GM23338 (cell line): ENCODE data around the gene MYO18B. TPM values are rescaled to one million over a fixed set of nuclear protein-coding genes. Genes with fewer than 3 reads are reported as not detected.

Source experiments
- ATAC-seq: fragments of 200-7000 bp; cut with Tn5 transposase; 3 replicates; pipeline ENCODE4 v1.9.1; 2020
- DNase-seq: peaks from one replicate; pipeline ENCODE4 v3.0.0-alpha.2; 2015; ENCODE audit warnings: low spot score
- H2AFZ ChIP-seq: fragments of 200-600 bp; sonication (generic); 2 replicates; pipeline ENCODE4 v1.8.0; 2016; ENCODE audit warnings: antibody characterized with exemption, mild to moderate bottlenecking, moderate library complexity
- H3F3A ChIP-seq: fragments of 200-600 bp; sonication (generic); replicated peaks from 2 replicates; pipeline ENCODE4 v1.8.0; 2017; ENCODE audit warnings: antibody characterized with exemption, mixed run types, low read depth
- H3K27ac ChIP-seq: fragments of 200-600 bp; sonication (generic); 2 replicates; pipeline ENCODE4 v1.6.1; 2016; ENCODE audit warnings: low read depth
- H3K27me3 ChIP-seq: fragments of 200-600 bp; sonication (generic); 2 replicates; pipeline ENCODE4 v1.8.0; 2016; ENCODE audit warnings: mild to moderate bottlenecking, mixed run types, moderate library complexity; ENCODE audit not compliant: insufficient read depth
- H3K36me3 ChIP-seq: fragments of 200-600 bp; sonication (generic); 2 replicates; pipeline ENCODE4 v1.8.0; 2016; ENCODE audit warnings: mild to moderate bottlenecking; ENCODE audit not compliant: insufficient read depth
- H3K4me1 ChIP-seq: fragments of 200-600 bp; sonication (generic); 2 replicates; pipeline ENCODE4 v1.8.0; 2016; ENCODE audit warnings: mild to moderate bottlenecking, moderate library complexity; ENCODE audit not compliant: insufficient read depth
- H3K4me2 ChIP-seq: fragments of 200-600 bp; sonication (generic); 2 replicates; pipeline ENCODE4 v1.7.1; 2017; ENCODE audit warnings: mixed run types
- H3K4me3 ChIP-seq: fragments of 200-600 bp; sonication (generic); 2 replicates; pipeline ENCODE4 v1.6.1; 2016; ENCODE audit warnings: mixed run types
- H3K79me2 ChIP-seq: fragments of 200-600 bp; sonication (generic); replicated peaks from 2 replicates; pipeline ENCODE4 v1.8.0; 2017; ENCODE audit warnings: mild to moderate bottlenecking; ENCODE audit not compliant: insufficient read depth
- H3K9me2 ChIP-seq: fragments of 200-600 bp; sonication (generic); 2 replicates; pipeline ENCODE4 v1.8.0; 2017; ENCODE audit not compliant: insufficient read depth
- H4K20me1 ChIP-seq: fragments of 200-600 bp; sonication (generic); replicated peaks from 2 replicates; pipeline ENCODE4 v1.8.0; 2017; ENCODE audit warnings: mild to moderate bottlenecking; ENCODE audit not compliant: insufficient read depth
- H3K27ac Mint-ChIP-seq: 2 replicates; pipeline ENCODE4 v1.8.0; 2020; ENCODE audit warnings: inconsistent platforms, mild to moderate bottlenecking, moderate library complexity, mixed read lengths
- H3K27me3 Mint-ChIP-seq: 3 replicates; pipeline ENCODE4 v1.8.0; 2022; ENCODE audit warnings: low read depth, mild to moderate bottlenecking, moderate library complexity, mixed read lengths, inconsistent platforms; ENCODE audit not compliant: insufficient read depth, poor library complexity
- H3K36me3 Mint-ChIP-seq: 3 replicates; pipeline ENCODE4 v1.8.0; 2021; ENCODE audit warnings: low read depth, mild to moderate bottlenecking, inconsistent platforms, moderate library complexity, mixed read lengths
- H3K4me1 Mint-ChIP-seq: 3 replicates; pipeline ENCODE4 v1.8.0; 2020; ENCODE audit warnings: mild to moderate bottlenecking, inconsistent platforms, mixed read lengths
- H3K4me3 Mint-ChIP-seq: 3 replicates; pipeline ENCODE4 v1.8.0; 2021; ENCODE audit warnings: moderate library complexity, mild to moderate bottlenecking, inconsistent platforms, mixed read lengths
- H3K9me3 Mint-ChIP-seq: 3 replicates; pipeline ENCODE4 v1.8.0; 2020; ENCODE audit warnings: moderate library complexity, mild to moderate bottlenecking, inconsistent platforms, mixed read lengths
- EZH2 ChIP-seq: fragments of 200-600 bp; sonication (generic); IDR thresholded peaks from one replicate; pipeline ENCODE4 v1.8.0; 2017; ENCODE audit warnings: antibody characterized with exemption, mild to moderate bottlenecking, low read depth; ENCODE audit not compliant: unreplicated experiment
- NANOG ChIP-seq: IDR thresholded peaks from 2 replicates; pipeline ENCODE4 v1.6.1; 2016; ENCODE audit warnings: antibody characterized with exemption, borderline replicate concordance
- POLR2AphosphoS5 ChIP-seq: IDR thresholded peaks from 2 replicates; pipeline ENCODE4 v1.6.1; 2016; ENCODE audit warnings: antibody characterized with exemption, low read depth
- REST ChIP-seq: IDR thresholded peaks from one replicate; pipeline ENCODE4 v1.6.1; 2018; ENCODE audit warnings: antibody characterized with exemption; ENCODE audit not compliant: unreplicated experiment
- ZNF114 ChIP-seq: fragments of 250-450 bp; sonication (Bioruptor Pico); IDR thresholded peaks from 2 replicates; pipeline ENCODE4 v1.5.0; 2020; ENCODE audit warnings: mild to moderate bottlenecking, moderate library complexity
- ZNF331 ChIP-seq: fragments of 250-450 bp; sonication (Bioruptor Pico); IDR thresholded peaks from 2 replicates; pipeline ENCODE4 v1.5.0; 2020; ENCODE audit warnings: low read depth, mild to moderate bottlenecking, moderate library complexity
- polyA plus RNA-seq: library from polyadenylated mRNA; unstranded; fragments of >200 nt; fragmentation: Nextera tagmentation; extraction: Ambion mirVana; gene quantifications from 2 replicates; pipeline ENCODE4 v1.2.1, GENCODE V29; 2016
- total RNA-seq: library from RNA; depleted of rRNA; stranded (reverse); fragments of >200 nt; shearing (Covaris generic); gene quantifications from 2 replicates; pipeline ENCODE4 v1.2.3, GENCODE V29; 2014
- TF ChIP-seq, protein P1 (sequence below): IDR thresholded peaks from 2 replicates; pipeline ENCODE4 v1.6.1; 2016; ENCODE audit warnings: antibody characterized with exemption
- TF ChIP-seq, protein P2 (sequence below), 2 experiments: fragments of 200-600 bp in 1 of 2; sonication (generic) in 1 of 2; conservative IDR thresholded peaks; 2 replicates each; pipeline versions ENCODE4 v1.5.1 to v1.6.1; 2016 to 2017; ENCODE audit warnings: antibody characterized with exemption in 2 of 2, low read depth in 2 of 2, mild to moderate bottlenecking in 2 of 2, moderate library complexity in 1 of 2

The MYO18B gene
- total and polyA plus RNA-seq, 2 experiments from 2014 or later, result 0.36 to 0.45 TPM

DNA sequence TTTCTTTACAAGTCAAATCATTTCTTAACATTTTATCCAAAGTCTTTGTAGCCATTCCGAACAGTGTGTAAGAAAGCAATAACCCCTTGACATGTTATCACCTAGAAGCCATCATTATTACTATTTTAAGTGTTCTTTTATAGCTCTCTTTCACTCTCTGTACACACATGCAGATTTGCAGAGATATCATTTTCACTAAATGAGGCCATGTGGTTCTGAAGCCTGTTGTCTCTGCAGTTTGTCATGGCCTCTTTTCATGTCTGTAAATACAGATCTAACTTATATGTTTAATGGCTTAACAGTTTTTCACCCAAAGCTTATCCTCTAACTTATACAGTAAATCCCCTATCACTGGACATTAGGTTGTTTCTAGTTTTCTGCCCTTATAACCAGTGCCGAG is 166.8 kb downstream of the MYO18B start:
- no peaks in the 10 kb centered on the region for H3K36me3 ChIP-seq
- no peak overlapping the region for H3K4me3 ChIP-seq
- H3K27me3 Mint-ChIP-seq, result peaks cover 8% of the 10 kb centered on the region
- DNase-seq (no peak), ATAC-seq (no peak)
- H3K4me3 Mint-ChIP-seq, result no peak overlapping the region
- peaks cover 13% of the 10 kb centered on the region; the same call in 1 of the 2 replicates for H3K27me3 ChIP-seq
- H3K36me3 Mint-ChIP-seq, result peaks cover 5% of the 10 kb centered on the region; the same call in 2 of the 3 replicates
- no peak overlapping the region for H3K27ac Mint-ChIP-seq
- H4K20me1 ChIP-seq, result no peaks in the 10 kb centered on the region
- H2AFZ ChIP-seq, result no peak overlapping the region
- peaks cover 17% of the 10 kb centered on the region for H3K4me1 Mint-ChIP-seq
- no peak overlapping the region for H3K4me2 ChIP-seq
- no peaks in the 10 kb centered on the region for H3F3A ChIP-seq
- peaks cover 9% of the 10 kb centered on the region for H3K9me3 Mint-ChIP-seq
- peaks cover 8% of the 10 kb centered on the region; the same call in 1 of the 2 replicates for H3K4me1 ChIP-seq
- no peak for TF ChIP-seq ZNF114 (CRISPR knock-in tag)
- TF ChIP-seq REST, result no peak
- no peak for TF ChIP-seq POLR2AphosphoS5
- TF ChIP-seq EZH2, result no peak
- no peak for TF ChIP-seq ZNF331
- no peak for TF ChIP-seq NANOG
- TF ChIP-seq, protein P1, sequence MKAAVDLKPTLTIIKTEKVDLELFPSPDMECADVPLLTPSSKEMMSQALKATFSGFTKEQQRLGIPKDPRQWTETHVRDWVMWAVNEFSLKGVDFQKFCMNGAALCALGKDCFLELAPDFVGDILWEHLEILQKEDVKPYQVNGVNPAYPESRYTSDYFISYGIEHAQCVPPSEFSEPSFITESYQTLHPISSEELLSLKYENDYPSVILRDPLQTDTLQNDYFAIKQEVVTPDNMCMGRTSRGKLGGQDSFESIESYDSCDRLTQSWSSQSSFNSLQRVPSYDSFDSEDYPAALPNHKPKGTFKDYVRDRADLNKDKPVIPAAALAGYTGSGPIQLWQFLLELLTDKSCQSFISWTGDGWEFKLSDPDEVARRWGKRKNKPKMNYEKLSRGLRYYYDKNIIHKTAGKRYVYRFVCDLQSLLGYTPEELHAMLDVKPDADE, result no peak
- TF ChIP-seq, protein P2, sequence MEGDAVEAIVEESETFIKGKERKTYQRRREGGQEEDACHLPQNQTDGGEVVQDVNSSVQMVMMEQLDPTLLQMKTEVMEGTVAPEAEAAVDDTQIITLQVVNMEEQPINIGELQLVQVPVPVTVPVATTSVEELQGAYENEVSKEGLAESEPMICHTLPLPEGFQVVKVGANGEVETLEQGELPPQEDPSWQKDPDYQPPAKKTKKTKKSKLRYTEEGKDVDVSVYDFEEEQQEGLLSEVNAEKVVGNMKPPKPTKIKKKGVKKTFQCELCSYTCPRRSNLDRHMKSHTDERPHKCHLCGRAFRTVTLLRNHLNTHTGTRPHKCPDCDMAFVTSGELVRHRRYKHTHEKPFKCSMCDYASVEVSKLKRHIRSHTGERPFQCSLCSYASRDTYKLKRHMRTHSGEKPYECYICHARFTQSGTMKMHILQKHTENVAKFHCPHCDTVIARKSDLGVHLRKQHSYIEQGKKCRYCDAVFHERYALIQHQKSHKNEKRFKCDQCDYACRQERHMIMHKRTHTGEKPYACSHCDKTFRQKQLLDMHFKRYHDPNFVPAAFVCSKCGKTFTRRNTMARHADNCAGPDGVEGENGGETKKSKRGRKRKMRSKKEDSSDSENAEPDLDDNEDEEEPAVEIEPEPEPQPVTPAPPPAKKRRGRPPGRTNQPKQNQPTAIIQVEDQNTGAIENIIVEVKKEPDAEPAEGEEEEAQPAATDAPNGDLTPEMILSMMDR (conservative IDR thresholded peaks at IDR 0.05; ENCODE audit: low read depth in 2 of 2), result no peak
- H3K79me2 ChIP-seq, result no peaks in the 10 kb centered on the region
- no peaks in the 10 kb centered on the region for H3K9me2 ChIP-seq
- H3K27ac ChIP-seq, result no peak overlapping the region
